ENCODE data around the gene CRTC2.

Gene CRTC2

GRCh38 chr1:153945131-153945794, 13.1 kb downstream of the CRTC2 start:
- Histone ChIP-seq H2AFZ (ENCODE audit: low read depth) (peak overlapping the region; percentile 90), H3K27me3 (ENCODE audit: insufficient read depth, low read depth) (no peaks in the 10 kb centered on the region), H3K27ac (peak overlapping the region; percentile 54), H3K4me1 (ENCODE audit: low read depth, poor library complexity, severe bottlenecking) (peaks cover 16% of the 10 kb centered on the region), H3K36me3 (ENCODE audit: insufficient read depth) (no peaks in the 10 kb centered on the region; the same call in 1 of the 2 replicates), H3K79me2 (ENCODE audit: insufficient read depth, low read depth) (peaks cover 21% of the 10 kb centered on the region; the same call in 1 of the 2 replicates), H3K4me3 (IDR thresholded peaks at IDR 0.05; ENCODE audit: insufficient read depth, low read depth, low read length) (peak overlapping the region; percentile 99), H3K9ac (peak overlapping the region; percentile 73), H4K20me1 (ENCODE audit: insufficient read depth) (no peaks in the 10 kb centered on the region), H3K4me2 (peak overlapping the region; percentile 87)
- TF ChIP-seq CTCF (conservative IDR thresholded peaks at IDR 0.05; ENCODE audit: low read depth, low read length), result 0 out of 2 replicates have a peak, but pooled peaks have one; percentile 9

- H2AFZ ChIP-seq (ENCODE audit: low read depth), result no peak overlapping the region
- H3K9ac ChIP-seq, result no peak overlapping the region
- 0 out of 2 replicates have a peak, but pooled peaks have one; percentile 8 for TF ChIP-seq CTCF (conservative IDR thresholded peaks at IDR 0.05; ENCODE audit: low read depth, low read length)
- H3K4me3 ChIP-seq (IDR thresholded peaks at IDR 0.05; ENCODE audit: insufficient read depth, low read depth, low read length), result no peak overlapping the region
- no peaks in the 10 kb centered on the region for H3K36me3 ChIP-seq (ENCODE audit: insufficient read depth)
- peaks cover 16% of the 10 kb centered on the region for H3K4me1 ChIP-seq (ENCODE audit: low read depth, poor library complexity, severe bottlenecking)
- H3K79me2 ChIP-seq (ENCODE audit: insufficient read depth, low read depth), result peaks cover 21% of the 10 kb centered on the region; the same call in 1 of the 2 replicates
- no peak overlapping the region for H3K27ac ChIP-seq
- H4K20me1 ChIP-seq (ENCODE audit: insufficient read depth), result no peaks in the 10 kb centered on the region
- peak overlapping the region; percentile 87 for H3K4me2 ChIP-seq
- no peaks in the 10 kb centered on the region for H3K27me3 ChIP-seq (ENCODE audit: insufficient read depth, low read depth)
Measured at GRCh38 chr1:153944827-153945117, 13.6 kb downstream of the CRTC2 start.

GRCh38 chr1:153944005-153944826, 14.2 kb downstream of the CRTC2 start:
- Histone ChIP-seq H3K27ac (no peak overlapping the region), H3K4me1 (ENCODE audit: low read depth, poor library complexity, severe bottlenecking) (peaks cover 16% of the 10 kb centered on the region), H3K36me3 (ENCODE audit: insufficient read depth) (no peaks in the 10 kb centered on the region), H3K9ac (no peak overlapping the region), H4K20me1 (ENCODE audit: insufficient read depth) (no peaks in the 10 kb centered on the region), H3K79me2 (ENCODE audit: insufficient read depth, low read depth) (peaks cover 21% of the 10 kb centered on the region; the same call in 1 of the 2 replicates), H3K27me3 (ENCODE audit: insufficient read depth, low read depth) (no peaks in the 10 kb centered on the region), H2AFZ (ENCODE audit: low read depth) (no peak overlapping the region), H3K4me3 (IDR thresholded peaks at IDR 0.05; ENCODE audit: insufficient read depth, low read depth, low read length) (no peak overlapping the region), H3K4me2 (peak overlapping the region; percentile 87; the same call in 1 of the 2 replicates)
- TF ChIP-seq CTCF (conservative IDR thresholded peaks at IDR 0.05; ENCODE audit: low read depth, low read length), result no peak

GRCh38 chr1:153942766-153943549, 15.5 kb downstream of the CRTC2 start:
- Histone ChIP-seq H2AFZ (ENCODE audit: low read depth) (no peak overlapping the region), H3K9ac (no peak overlapping the region), H3K27me3 (ENCODE audit: insufficient read depth, low read depth) (no peaks in the 10 kb centered on the region), H3K36me3 (ENCODE audit: insufficient read depth) (no peaks in the 10 kb centered on the region), H3K4me3 (IDR thresholded peaks at IDR 0.05; ENCODE audit: insufficient read depth, low read depth, low read length) (no peak overlapping the region), H3K27ac (no peak overlapping the region), H3K79me2 (ENCODE audit: insufficient read depth, low read depth) (peaks cover 21% of the 10 kb centered on the region; the same call in 1 of the 2 replicates), H3K4me1 (ENCODE audit: low read depth, poor library complexity, severe bottlenecking) (peaks cover 16% of the 10 kb centered on the region), H4K20me1 (ENCODE audit: insufficient read depth) (no peaks in the 10 kb centered on the region), H3K4me2 (no peak overlapping the region)
- no peak for TF ChIP-seq CTCF (conservative IDR thresholded peaks at IDR 0.05; ENCODE audit: low read depth, low read length)
